ENCODE results near the gene OR1K1.
"Not testable (repeated sequence)": the region's sequence is repeated elsewhere in the genome, so short reads cannot be mapped to it uniquely, and the experiment has no call there.

Gene OR1K1, protein sequence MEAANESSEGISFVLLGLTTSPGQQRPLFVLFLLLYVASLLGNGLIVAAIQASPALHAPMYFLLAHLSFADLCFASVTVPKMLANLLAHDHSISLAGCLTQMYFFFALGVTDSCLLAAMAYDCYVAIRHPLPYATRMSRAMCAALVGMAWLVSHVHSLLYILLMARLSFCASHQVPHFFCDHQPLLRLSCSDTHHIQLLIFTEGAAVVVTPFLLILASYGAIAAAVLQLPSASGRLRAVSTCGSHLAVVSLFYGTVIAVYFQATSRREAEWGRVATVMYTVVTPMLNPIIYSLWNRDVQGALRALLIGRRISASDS

GRCh38 chr9:122800066-122801060 lies at the start of gene OR1K1:
Gene OR1K1 (plus strand): TSS chr9:122800123. CDS start chr9:122800123, 0 bp downstream.
- no peak for FAIRE-seq

GRCh38 chr9:122754825-122755224 lies 45.1 kb upstream of the OR1K1 start:
- FAIRE-seq, result no peak

GRCh38 chr9:122767817-122768216 lies 32.1 kb upstream of the OR1K1 start:
- FAIRE-seq, result no peak

GRCh38 chr9:122777052-122777451 lies 22.9 kb upstream of the OR1K1 start:
- FAIRE-seq, result no peak

GRCh38 chr9:122777935-122778627 lies 21.8 kb upstream of the OR1K1 start:
- FAIRE-seq, result no peak

- no peak for FAIRE-seq
These were observed 20.7 kb upstream of the OR1K1 start for GRCh38 chr9:122779181-122779580.

DNA sequence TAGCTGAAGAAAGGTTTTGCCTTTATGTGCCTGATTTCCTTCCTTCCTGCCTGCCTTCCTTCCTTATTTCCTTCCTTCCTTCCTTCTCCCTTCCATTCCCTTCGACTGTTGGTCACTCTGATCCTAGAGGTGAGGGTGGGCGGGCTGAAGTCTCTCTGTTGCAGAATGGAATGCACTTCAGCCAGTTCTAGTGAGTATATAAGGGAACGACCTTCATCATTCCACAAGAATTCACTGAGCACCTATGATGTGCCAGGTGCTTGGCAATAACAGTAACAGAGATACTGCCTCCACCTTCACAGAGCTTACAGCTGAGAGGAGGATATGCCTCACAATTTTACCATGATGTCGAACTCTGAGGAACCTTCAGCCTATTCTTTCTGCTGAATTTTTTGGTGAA lies 19.9 kb upstream of the OR1K1 start:
- no peak for FAIRE-seq

DNA sequence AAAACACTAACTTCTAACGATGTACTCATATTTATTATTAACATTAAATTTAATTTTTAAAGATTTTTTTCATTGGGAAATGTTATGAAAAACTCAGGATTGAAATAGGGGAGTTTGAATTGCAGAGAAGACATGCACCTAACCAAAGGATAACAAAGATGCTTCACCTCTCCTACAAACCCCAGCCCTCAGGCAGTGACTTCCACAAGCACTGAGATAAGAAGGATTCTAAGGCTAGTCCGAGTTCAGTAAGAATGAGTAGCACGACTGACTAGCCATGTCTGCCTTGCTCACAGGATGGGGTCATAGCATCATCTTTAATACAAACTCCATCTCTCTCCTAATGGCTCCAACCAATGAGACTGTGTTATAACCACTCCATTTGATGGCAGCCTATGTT lies 18.3 kb upstream of the OR1K1 start:
- FAIRE-seq, result no peak

GRCh38 chr9:122785269-122785668 lies 14.7 kb upstream of the OR1K1 start:
- FAIRE-seq, result no peak

- FAIRE-seq, result no peak
These were observed 13.6 kb upstream of the OR1K1 start for GRCh38 chr9:122786338-122786737.

GRCh38 chr9:122788831-122789230 lies 11.1 kb upstream of the OR1K1 start, which contains the start of gene OR5C1:
Gene OR5C1 (plus strand): TSS chr9:122788933. CDS start chr9:122788933, 0 bp downstream.
- FAIRE-seq, result no peak

DNA sequence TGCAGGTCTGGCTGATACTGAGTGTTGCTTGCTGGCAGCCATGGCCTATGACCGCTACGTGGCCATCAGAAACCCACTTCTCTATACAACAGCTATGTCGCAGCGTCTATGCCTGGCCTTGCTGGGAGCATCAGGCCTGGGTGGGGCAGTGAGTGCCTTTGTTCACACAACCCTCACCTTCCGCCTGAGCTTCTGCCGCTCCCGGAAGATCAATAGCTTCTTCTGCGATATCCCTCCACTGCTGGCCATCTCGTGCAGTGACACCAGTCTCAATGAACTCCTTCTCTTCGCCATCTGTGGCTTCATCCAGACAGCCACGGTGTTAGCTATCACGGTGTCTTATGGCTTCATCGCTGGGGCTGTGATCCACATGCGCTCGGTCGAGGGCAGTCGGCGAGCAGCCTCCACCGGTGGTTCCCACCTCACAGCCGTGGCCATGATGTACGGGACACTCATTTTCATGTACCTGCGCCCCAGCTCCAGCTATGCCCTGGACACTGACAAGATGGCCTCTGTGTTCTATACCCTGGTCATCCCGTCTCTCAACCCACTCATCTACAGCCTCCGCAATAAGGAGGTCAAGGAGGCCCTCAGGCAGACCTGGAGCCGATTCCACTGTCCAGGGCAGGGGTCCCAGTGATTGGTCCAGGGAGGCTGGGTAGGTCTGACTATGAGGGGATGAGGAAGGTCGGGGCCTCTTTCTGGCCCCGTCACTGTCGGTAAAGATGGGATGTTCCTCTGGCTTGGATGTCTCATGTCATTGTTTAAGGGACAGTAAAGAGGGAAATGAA lies 10.5 kb upstream of the OR1K1 start:
- FAIRE-seq, result no peak

DNA sequence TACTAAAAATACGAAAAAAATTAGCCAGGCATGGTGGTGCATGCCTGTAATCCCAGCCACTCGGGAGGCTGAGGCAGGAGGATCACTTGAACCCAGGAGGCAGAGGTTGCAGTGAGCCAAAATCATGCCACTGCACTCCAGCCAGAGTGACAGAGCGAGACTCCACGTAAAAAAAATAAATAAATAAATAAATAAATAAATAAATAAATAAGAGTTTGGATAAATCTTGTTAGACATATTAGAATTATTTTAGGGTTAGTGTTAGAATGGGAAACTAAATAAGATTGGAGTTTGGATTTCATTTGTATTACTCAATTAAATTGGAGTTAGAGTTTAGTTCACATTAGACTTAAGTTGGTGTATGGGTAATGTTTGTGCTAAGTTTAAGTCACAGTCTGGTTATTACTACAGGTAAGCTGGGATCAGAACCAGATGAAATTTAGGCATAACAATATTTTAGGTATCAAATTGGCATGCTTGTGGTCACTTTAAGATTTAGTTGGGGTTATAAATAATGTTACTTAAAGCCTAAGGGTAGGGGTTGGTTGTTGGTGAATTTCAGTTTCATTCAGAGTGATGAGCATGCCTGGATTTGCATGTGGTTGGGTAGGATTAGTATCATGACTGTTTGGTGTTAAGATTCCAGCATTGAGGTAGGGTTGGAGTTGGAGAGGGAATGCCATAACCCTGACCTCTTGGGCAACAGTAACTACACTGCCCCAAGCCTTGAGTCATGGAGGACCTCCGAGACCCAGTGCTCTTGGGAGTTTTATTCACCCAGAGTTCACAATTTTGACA lies 7.9 kb upstream of the OR1K1 start:
- FAIRE-seq, result no peak

DNA sequence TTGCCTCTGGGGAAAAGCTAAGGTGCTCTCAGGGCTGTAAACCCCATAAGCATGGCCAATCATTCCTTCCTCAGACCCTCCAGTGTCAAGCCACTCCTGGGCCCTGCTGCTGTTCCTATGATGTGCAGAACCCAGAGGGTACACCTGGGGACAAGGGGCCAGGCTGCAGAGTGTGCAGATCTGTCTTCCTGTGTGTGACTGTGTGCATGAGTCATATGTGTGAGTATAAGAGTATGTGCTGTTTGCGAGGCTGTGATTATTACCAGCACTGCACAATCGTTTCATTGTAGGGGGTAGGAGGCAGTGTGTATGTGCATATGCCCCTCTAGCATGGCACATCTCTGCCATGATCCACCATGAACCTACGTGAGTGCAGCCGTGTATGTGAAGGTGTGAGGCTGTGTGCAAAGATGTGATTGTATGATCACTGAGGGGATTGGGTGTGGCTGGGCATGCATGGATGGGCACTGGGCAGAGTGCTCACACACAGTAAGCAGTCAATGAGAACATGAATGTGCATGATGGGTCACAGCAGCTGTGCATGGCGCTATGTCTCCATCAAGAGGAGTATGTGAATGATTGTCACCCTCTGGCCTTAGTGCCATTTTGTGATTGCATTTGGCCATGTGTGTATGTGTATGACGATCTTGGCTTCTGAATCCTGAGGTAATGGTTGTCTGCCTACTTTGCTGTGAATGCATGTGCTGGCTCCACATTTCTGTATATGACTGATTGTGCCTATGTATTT lies 2.4 kb upstream of the OR1K1 start:
- no peak for FAIRE-seq

GRCh38 chr9:122806661-122807060 lies 6.7 kb downstream of the OR1K1 start:
- FAIRE-seq, result no peak

DNA sequence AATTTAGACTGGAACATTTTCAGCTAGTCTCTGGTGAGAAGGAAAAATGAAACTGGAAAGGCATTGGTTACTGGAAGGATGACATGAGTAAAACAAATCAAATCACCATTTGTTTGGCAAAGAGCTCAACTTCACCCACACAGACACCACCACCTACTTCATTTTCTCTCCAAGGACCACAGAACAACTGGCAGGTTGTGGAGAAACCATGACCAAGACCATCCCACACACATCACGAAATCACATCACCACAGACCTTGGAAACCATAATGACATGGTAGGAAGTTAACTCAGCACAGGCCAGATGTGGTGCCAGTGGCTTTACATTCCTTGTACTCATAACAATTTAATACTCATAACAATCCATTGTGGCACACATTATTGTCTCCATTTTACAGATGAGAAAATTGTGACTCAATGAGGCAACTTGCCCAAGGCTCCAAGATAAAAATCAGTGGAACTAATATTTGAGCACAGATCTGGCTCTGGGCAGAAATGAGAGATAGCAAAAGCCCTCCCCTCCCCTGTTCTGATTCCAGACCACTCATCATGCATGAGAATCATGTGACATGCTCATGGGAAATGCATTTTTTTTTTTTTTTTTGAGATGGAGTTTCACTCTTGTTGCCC lies 7.5 kb downstream of the OR1K1 start:
- no peak for FAIRE-seq

DNA sequence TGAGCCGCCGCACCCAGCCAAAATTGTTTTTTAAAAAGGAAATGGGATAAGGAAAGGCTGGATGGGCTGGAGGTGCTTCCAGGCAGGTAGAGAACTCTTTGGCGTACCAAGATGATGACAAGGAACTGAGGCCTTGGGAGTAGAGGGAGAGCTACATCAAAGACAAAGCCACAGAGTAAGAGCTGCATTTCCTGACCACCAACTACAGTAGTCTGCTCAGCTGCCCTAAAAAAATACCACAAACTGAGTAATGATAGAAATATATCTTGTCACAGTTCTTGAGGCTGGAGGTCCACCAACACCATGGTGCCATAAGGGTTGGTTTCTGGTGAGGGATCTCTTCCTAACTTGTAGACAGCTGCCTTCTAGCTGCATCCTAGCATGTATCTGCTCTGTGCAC lies 8.2 kb downstream of the OR1K1 start:
- FAIRE-seq, result no peak

DNA sequence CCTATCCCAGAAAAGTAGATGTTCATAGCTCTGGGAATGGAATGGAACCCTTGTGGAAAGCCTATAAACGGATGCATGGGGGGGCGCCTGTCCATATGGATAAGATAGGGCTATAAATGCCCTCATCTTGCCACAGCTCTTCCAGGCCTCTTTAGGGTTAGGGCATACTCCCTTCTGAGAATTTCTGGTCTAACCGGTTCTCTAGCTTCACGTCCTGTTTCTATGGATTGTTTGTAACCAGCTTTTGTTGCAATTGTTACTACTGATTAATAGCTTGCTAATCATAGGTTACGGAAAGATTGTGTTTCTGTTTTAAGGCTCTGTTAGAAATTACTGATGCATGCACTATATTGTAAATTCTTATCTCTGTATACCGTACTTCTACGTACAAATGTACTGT lies 9.3 kb downstream of the OR1K1 start:
- not testable (repeated sequence) for FAIRE-seq

DNA sequence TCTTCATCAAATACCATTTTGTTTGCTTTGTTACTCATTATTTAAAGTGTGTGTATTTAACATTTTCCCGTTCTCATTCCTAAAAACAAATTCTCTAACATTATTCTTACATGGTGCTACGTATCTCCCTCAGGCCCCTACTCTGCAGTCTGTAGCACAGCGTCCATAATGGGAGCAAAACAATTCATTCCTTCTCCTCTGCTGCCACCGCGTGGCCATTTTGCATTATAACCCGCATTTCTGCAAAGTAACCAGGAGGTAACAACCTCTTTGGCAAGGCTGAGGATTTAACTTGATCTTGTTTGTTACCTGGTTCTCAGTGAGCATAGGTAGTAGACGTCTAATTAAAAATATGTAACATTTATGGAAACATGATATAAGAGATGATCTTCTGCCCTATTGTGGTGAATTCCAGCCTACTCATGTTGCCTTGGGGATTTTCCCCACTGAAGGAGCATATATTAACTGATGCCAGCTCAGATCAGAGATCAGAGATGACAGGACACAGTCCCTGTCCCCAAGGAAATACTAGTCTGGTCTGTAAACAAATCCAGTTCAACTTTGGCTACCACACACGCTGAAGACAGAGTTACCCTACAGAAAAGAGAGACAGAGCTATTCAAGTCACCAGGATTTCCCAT lies 10.5 kb downstream of the OR1K1 start:
- FAIRE-seq, result no peak

- no peak for FAIRE-seq
These were observed 12.8 kb downstream of the OR1K1 start for GRCh38 chr9:122812736-122813135.

All from colon (tissue), 2 donors.